Epidermal melanocyte (primary cell): ENCODE data around the gene CDKN2AIP.
"Not testable (repeated sequence)": the region's sequence is repeated elsewhere in the genome, so short reads cannot be mapped to it uniquely, and the experiment has no call there.

Experiments
- DNase-seq: peaks from one replicate; pipeline ENCODE4 v3.0.0; 2011; ENCODE audit warnings: low spot score; ENCODE audit not compliant: insufficient read length

Gene CDKN2AIP

GRCh38 chr4:183448436-183448835, 4.0 kb downstream of the CDKN2AIP start:
- no peak for DNase-seq

- DNase-seq: no peak
Measured at GRCh38 chr4:183449193-183449882, 4.9 kb downstream of the CDKN2AIP start.

GRCh38 chr4:183450108-183450507, 5.7 kb downstream of the CDKN2AIP start:
- no peak for DNase-seq

- DNase-seq: no peak
Measured at GRCh38 chr4:183455431-183456195, 11.2 kb downstream of the CDKN2AIP start.

- DNase-seq: no peak
Measured at GRCh38 chr4:183458005-183458404, 13.6 kb downstream of the CDKN2AIP start.

- not testable (repeated sequence) for DNase-seq
Measured at GRCh38 chr4:183463903-183464619, 19.6 kb downstream of the CDKN2AIP start.

GRCh38 chr4:183465879-183466278, 21.4 kb downstream of the CDKN2AIP start:
- not testable (repeated sequence) for DNase-seq

GRCh38 chr4:183467246-183467645, 22.8 kb downstream of the CDKN2AIP start:
- DNase-seq: no peak

- no peak for DNase-seq
Measured at GRCh38 chr4:183468210-183469095, 24.0 kb downstream of the CDKN2AIP start.

GRCh38 chr4:183469285-183469684, 24.8 kb downstream of the CDKN2AIP start:
- no peak for DNase-seq

- DNase-seq: no peak
Measured at GRCh38 chr4:183469936-183470335, 25.5 kb downstream of the CDKN2AIP start.

GRCh38 chr4:183470821-183471220, 26.4 kb downstream of the CDKN2AIP start:
- no peak for DNase-seq

- DNase-seq: peak; percentile 83
Measured at GRCh38 chr4:183471946-183472708, 27.7 kb downstream of the CDKN2AIP start.

- no peak for DNase-seq
Measured at GRCh38 chr4:183478123-183478522, 33.7 kb downstream of the CDKN2AIP start.

GRCh38 chr4:183478926-183479325, 34.5 kb downstream of the CDKN2AIP start:
- DNase-seq: no peak

- DNase-seq: not testable (repeated sequence)
Measured at GRCh38 chr4:183482515-183483095, 38.2 kb downstream of the CDKN2AIP start.

GRCh38 chr4:183483997-183484396, 39.6 kb downstream of the CDKN2AIP start:
- no peak for DNase-seq

GRCh38 chr4:183485411-183486160, 41.1 kb downstream of the CDKN2AIP start:
- DNase-seq: no peak

- no peak for DNase-seq
Measured at GRCh38 chr4:183492791-183493222, 48.4 kb downstream of the CDKN2AIP start.
